ENCODE data around the gene CGRRF1.

GRCh38 chr14:54480830-54481562, 28.7 kb upstream of the CGRRF1 start:
- TF ChIP-seq TAF1 (IDR thresholded peaks at IDR 0.05; ENCODE audit: borderline replicate concordance, insufficient read depth, low read length) = no peak
- TF ChIP-seq, protein P1, sequence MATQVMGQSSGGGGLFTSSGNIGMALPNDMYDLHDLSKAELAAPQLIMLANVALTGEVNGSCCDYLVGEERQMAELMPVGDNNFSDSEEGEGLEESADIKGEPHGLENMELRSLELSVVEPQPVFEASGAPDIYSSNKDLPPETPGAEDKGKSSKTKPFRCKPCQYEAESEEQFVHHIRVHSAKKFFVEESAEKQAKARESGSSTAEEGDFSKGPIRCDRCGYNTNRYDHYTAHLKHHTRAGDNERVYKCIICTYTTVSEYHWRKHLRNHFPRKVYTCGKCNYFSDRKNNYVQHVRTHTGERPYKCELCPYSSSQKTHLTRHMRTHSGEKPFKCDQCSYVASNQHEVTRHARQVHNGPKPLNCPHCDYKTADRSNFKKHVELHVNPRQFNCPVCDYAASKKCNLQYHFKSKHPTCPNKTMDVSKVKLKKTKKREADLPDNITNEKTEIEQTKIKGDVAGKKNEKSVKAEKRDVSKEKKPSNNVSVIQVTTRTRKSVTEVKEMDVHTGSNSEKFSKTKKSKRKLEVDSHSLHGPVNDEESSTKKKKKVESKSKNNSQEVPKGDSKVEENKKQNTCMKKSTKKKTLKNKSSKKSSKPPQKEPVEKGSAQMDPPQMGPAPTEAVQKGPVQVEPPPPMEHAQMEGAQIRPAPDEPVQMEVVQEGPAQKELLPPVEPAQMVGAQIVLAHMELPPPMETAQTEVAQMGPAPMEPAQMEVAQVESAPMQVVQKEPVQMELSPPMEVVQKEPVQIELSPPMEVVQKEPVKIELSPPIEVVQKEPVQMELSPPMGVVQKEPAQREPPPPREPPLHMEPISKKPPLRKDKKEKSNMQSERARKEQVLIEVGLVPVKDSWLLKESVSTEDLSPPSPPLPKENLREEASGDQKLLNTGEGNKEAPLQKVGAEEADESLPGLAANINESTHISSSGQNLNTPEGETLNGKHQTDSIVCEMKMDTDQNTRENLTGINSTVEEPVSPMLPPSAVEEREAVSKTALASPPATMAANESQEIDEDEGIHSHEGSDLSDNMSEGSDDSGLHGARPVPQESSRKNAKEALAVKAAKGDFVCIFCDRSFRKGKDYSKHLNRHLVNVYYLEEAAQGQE (IDR thresholded peaks at IDR 0.05; ENCODE audit: insufficient read depth in 1 of 2, low read depth in 2 of 2, low read length in 2 of 2) = no peak

Data from PFSK-1 (cell line).